NCI-H128 (cell line): ENCODE results near the gene P2RY2.
"Not testable (repeated sequence)": the region's sequence is repeated elsewhere in the genome, so short reads cannot be mapped to it uniquely, and the experiment has no call there.

Experiments
- DNase-seq: peaks from one replicate; lab custom pipeline; 2025; ENCODE audit not compliant: unreplicated experiment; lab: John Stamatoyannopoulos, UW

The P2RY2 gene

DNA sequence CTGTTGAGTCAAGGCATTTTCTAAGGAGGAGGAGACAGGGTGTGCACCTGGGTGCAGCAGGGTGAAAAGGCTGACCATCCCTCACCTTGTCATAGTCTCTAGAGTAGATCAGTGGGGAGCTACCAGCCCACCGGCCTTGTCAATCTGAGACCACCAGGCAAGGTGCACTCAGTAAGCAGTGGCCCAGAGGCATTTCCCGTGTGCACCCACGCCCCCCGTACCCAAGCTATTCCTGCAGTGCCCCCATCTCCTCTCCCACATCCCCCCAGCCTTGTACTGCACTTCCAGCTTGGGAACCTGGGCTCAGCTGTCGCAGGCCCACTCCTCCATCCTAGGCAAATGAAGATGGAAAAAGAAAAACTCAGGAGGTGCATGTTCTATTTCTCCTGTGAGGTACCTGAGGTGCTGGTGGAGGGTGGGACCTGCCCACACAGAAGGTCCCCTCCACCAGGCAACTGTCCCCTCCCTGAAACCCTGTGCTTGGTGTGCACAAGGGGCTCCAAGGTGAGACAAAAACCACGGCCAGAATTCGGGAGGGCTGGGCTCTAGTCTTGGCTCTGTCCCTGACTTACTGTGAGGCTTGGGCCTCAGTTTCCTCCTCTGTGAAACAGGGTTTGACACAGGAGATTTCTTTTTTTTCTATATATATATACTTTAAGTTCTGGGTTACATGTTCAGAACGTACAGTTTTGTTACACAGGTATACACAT is 8.4 kb downstream of the P2RY2 start:
- DNase-seq = no peak

DNA sequence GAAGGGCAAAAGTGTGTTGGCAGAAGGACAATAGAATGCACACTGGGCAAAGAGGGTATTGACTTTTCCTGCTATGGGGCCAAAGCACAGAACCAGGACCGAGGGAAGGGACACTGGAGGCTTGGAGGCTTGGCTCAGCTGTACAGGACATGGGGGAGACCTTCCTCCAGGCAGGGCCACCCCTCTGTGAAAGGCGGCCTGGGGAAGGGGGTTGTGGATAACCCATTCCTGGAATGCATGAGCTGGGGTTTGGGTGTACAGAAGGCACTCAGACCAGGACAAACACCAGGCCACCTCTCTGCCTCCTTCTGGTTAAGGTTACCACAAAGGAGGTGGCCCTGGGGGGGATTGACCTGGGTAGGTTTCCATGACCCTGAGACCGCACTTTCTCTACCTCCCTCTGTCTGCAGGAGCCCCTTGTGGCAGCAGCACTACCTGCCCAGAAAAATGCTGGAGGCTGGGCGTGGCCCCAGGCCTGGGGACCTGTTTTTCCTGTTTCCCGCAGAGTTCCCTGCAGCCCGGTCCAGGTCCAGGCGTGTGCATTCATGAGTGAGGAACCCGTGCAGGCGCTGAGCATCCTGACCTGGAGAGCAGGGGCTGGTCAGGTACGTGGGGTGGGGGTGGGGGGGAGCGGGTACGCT is 9.6 kb downstream of the P2RY2 start:
- DNase-seq = no peak

DNA sequence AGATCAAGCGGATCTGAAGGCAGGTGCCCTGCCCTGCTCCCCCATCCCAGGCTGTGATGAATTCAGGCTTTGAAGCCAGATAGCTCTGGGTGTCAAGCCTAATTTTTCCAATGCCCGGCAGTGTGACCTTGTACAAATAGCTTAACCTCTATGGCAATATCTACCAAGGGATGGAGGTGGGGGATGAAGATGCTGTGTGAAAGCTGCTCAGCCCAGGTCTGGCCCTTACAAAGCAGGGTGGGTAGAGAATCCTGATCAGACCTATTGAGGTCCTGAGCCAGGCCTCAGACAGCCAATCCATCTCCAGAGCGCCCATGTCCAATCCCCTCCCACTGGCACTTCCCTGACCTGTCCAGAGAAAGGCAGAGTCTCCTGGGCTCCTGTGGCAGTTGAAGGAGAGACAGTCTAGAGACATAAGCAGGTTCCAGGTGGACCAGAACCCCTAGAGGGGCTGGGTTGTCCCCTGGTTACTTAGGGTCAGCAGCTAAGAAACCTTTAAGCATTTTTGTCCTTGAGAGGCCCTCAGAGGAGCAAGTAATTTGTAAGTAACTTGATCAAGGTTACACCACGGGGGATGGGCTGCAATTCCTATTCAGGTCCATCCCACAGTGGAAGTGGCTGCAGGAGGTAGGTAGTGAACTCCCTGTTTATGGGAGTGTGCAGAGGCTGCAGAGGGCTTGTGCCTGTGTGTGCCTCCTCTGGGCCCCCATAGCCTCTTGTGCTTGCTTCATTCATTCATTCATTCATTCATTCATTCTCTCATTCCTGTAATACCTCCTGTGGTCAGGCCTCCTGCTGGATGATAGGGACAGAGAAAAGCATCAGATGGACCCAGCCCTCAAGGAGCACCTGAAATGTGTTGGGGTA is 10.4 kb downstream of the P2RY2 start:
- no peak for DNase-seq

DNA sequence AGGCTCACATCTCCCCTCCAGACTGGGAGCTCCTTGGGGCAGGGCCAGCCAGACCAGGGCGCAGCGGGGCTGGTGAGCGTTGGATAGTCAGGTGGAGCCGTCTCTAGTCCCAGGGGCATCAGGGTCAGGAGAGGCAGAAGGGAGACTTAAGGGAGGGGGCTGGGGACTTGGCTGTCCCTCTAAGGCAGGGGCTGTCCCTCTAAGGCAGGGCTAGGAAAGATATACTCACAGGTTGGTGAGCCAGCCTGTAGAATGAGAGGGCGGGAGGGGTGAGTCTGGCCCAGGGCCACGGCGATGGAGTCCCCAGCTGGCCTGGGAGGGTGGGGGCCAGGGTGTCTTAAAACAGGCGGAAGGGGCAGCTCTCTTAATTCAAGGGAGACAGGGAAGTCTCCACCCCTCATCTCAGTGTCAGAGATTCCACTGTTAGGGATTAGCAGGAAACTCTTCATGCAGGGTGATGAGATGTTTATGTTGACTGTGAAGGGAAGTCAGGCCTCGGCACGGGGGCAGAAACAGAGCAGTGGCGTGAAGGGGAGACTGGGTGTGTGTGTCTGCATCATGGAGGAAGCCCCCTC is 11.3 kb downstream of the P2RY2 start:
- DNase-seq = no peak

DNA sequence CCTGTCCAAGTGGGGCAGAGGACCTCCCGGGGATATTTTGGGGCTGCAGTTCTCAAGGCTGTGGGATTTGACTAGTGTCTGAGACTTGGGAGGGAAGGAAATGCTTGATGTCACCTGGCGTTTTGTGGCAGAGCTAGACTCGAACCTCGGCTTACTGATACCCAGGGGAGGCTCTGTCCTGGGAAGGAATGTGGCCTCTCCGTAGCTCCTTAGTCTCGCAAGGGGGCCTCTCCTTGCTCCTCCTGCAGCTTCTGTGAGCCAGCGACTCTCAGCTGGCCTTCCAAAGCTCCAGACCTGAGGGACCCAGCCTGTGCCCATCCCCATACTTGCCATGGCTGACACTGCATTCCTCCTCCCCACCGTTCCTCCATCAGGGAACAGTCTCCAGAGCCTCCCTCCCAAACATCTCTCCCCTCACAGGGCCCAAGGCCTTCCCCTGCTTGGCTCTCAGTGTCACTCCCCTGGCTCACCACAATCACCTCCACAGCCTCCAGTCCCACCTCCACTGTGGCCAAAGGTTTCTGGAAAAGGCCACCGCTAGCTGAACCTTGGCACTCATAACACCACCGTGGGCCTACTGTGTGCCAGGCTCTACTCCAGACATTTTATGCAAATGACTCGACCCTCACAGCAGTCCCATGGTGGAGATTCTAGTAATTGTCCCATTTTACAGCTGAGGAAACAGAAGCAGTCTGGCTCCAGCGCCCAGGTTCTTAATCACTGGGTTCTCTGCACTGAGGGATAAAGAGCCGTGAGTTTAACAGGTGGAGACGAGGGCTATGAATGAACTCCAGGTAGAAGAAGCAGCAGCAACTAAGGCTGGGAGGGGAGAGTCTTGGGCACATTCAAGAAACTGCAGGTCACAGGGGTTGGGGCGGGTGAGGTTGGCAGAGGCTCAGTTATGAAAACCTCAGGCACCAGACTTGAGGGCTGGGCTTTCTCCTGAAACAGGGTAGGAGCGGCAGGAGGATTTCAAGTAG is 12.1 kb downstream of the P2RY2 start:
- DNase-seq = no peak

DNA sequence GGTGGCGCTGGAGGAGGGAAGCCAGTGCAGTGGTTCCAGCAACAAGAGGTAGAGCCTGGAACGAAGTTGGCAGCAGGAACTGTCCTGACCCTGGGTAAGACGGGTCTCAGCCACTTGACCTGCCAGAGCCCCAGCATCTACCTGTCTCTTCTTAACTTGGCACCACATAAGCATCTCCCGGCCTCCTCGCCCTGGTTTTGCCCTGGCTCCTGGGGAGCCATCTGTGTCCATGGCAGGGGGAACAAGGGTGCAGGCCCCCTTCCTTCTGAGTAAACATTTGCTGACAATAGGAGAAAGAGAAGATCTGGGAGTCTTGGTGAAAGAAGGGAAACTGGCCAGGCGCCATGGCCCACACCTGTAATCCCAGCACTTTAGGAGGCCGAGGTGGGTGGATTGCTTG is 12.8 kb downstream of the P2RY2 start:
- DNase-seq = no peak

DNA sequence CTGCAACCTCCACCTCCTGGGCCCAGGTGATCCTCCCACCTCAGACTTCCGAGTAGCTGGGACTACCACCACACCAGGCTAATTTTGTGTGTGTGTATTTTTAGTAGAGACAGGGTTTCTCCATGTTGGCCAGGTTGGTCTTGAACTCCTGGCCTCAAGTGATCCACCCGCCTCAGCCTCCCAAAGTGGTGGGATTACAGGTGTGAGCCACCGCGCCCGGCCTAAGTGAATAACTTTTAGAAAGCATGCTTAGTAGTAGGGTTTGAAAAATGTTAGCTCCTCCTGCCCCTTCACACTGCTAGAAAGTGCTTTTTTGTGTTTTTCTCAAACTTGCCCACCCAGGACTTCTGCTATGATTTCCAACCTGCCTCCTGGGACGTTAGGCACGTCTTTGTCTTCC is 14.4 kb downstream of the P2RY2 start:
- DNase-seq = not testable (repeated sequence)

DNA sequence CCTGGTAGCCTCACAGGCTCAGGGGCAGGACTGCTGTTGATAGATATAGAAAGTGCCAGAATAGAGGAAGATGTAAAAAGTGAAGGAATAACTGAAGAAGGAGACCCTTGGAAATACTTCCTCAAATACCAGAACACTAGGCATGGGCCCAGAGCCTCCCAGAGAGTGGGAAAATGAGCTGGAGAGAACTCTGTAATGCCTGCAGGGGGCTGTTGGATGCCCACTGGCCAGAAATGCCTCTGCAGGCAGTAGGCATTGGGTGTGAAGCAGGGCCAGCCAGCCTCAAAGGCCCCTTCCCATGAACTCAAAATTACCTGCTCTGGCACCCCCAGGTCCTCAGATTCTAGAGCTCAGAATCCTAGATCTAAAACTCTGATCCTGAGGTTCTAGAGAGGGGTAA is 15.1 kb downstream of the P2RY2 start:
- no peak for DNase-seq

DNA sequence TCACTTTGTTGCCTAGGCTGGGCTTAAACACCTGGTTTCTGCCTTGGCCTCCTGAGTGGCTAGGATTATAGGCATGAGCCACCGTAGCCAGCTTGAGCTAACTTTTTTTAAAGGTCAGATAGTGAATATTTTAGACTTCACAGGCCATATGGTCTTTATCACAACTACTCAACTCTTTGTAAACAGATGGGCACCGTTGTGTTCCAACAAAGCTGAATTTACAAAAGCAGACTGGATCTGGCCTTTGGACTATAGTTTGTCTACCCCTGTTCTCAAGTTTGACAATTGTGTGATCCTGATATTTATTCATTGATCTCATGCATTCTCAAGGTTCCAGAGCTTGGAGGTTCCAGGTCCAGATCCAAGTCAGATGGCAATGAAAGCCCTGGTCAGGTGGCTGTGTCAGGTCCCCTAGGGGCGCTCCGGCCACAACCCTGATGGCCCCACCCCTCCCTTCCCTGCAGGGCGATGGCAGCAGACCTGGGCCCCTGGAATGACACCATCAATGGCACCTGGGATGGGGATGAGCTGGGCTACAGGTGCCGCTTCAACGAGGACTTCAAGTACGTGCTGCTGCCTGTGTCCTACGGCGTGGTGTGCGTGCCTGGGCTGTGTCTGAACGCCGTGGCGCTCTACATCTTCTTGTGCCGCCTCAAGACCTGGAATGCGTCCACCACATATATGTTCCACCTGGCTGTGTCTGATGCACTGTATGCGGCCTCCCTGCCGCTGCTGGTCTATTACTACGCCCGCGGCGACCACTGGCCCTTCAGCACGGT is 15.8 kb downstream of the P2RY2 start:
- DNase-seq = no peak

DNA sequence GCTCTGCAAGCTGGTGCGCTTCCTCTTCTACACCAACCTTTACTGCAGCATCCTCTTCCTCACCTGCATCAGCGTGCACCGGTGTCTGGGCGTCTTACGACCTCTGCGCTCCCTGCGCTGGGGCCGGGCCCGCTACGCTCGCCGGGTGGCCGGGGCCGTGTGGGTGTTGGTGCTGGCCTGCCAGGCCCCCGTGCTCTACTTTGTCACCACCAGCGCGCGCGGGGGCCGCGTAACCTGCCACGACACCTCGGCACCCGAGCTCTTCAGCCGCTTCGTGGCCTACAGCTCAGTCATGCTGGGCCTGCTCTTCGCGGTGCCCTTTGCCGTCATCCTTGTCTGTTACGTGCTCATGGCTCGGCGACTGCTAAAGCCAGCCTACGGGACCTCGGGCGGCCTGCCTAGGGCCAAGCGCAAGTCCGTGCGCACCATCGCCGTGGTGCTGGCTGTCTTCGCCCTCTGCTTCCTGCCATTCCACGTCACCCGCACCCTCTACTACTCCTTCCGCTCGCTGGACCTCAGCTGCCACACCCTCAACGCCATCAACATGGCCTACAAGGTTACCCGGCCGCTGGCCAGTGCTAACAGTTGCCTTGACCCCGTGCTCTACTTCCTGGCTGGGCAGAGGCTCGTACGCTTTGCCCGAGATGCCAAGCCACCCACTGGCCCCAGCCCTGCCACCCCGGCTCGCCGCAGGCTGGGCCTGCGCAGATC is 16.5 kb downstream of the P2RY2 start:
- no peak for DNase-seq

DNA sequence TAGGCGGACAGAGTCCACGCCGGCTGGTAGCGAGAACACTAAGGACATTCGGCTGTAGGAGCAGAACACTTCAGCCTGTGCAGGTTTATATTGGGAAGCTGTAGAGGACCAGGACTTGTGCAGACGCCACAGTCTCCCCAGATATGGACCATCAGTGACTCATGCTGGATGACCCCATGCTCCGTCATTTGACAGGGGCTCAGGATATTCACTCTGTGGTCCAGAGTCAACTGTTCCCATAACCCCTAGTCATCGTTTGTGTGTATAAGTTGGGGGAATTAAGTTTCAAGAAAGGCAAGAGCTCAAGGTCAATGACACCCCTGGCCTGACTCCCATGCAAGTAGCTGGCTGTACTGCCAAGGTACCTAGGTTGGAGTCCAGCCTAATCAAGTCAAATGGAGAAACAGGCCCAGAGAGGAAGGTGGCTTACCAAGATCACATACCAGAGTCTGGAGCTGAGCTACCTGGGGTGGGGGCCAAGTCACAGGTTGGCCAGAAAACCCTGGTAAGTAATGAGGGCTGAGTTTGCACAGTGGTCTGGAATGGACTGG is 17.2 kb downstream of the P2RY2 start:
- no peak for DNase-seq

DNA sequence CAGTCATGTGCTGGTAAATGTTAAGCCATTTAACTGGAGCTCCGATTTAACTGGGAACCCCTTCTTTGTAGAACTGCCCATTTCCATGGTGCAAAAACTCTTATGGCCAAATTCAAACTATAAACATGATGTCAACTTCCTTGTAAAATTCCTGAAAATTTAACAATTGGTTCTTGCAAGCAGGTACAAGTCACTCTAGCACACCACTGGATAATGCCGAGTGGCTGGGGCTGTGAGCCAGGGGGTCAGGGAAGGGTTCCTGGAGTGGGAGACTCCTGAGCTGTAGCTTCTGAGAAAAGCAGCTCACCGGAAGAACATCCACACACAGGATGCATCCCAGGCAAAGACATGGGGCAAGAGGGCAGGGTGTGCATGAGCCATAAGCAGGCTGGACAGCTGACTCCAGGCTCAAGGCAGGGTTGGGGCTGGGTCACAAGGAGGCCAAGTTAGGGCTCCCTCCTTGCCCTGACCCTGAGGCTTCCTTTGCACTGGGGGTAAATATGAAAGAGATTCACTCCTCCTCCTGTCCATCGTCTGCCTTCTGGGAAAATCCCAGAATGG is 18.2 kb downstream of the P2RY2 start:
- no peak for DNase-seq

DNA sequence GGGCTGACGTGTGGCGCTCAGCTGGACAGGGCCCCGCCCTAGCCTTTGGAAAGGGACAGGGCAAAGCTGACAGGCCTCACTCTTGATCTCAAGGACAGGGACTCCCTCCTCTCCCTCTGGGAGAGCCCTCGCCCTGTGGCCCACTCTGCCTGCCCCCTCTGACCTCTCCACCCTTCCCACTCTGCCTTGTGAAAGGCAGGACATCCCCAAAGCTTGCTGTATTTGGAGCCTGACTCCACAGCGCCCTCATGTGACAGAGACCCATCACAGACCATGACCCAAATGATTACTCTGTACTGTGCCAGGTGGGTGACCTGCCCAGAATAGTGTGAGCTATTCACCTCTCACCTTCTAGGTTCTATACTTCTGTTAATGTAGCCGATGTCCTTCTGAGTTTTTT is 18.8 kb downstream of the P2RY2 start:
- DNase-seq = no peak

DNA sequence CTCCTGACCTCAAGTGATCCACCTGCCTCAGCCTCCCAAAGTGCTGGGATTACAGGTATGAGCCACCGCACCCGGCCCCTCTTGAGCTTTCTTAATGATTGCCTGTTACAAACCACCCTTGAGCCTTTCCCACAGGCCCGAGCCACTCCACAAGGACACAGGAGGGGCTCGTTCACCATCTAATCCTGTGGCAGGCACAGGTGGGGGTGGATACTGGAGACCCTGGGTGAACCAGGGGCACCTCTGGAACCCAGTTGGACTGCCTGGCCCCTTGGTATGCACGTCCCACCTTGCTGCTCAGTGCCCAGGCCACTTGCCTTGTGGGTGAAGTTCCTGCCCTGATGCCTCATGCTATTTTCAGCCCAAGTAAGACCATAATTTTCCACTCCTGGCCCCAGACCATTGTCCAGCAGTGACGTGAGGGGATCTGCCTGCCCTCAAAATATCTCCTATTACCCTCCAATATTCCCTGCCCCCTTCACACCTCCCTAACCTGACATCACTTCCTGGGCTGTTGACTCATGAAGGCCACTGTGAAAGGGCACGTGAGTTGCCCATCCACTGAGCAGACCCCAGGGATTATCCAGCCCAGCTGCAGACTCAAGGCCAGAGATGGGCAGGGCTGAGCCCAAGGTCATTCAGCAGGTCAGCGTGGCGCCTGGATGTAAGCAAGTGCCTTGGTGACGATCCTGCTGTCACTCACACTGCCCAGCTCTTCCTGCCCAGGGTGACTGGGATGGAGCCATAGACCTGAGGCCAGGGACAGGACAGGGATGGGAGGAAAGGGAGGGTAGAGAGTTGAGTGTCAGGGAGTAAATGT is 19.6 kb downstream of the P2RY2 start:
- DNase-seq = no peak

DNA sequence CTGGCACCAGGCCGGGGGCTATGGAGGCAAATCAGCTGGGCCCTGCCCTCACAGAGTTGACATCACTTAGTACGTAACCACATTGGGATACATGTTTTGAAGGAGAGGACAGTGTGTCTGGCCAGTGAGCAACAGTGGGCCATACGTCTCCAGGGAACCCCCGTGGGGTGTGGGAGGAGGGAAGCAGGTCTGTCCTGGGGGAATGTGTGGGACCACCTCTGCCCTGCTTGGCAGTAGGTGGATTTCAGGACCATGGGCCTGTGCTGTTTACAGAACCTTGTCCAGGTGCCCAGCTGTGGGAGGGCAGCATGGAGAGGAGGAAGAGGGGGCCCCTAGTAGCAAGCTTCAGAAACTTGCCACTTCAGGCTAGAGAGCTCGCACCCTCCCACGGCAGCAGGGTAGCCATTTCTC is 21.0 kb downstream of the P2RY2 start:
- DNase-seq = no peak

DNA sequence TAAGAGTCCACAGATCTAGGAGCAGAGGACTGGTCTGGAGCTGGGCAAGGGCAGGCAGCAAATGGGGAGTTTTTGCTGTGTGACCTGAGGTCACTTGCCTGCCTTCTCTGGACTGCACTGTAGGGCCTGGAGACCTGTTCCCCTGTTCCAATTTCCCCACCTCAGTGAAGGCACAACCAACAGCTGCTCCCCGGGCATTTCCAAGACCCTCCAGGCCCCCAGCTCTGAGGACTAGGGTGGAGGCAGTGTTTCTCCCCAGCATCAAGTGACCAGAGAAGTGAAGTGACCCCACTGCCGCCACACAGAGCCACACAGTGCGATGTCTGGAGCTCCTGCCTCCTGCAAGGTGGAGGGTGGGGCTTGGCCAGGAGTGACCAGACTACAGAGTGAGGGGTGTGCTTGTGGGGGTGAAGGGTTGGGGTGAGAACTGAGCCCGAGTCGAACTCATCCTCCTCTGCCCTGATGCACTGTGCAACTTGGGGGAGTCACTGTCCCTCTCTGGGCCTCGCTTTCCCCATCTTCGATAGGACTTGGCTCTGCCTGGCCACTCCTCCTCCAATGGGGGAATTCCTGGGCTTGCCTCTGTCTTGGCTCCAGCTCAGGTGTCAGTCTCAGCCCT is 21.6 kb downstream of the P2RY2 start:
- no peak for DNase-seq

DNA sequence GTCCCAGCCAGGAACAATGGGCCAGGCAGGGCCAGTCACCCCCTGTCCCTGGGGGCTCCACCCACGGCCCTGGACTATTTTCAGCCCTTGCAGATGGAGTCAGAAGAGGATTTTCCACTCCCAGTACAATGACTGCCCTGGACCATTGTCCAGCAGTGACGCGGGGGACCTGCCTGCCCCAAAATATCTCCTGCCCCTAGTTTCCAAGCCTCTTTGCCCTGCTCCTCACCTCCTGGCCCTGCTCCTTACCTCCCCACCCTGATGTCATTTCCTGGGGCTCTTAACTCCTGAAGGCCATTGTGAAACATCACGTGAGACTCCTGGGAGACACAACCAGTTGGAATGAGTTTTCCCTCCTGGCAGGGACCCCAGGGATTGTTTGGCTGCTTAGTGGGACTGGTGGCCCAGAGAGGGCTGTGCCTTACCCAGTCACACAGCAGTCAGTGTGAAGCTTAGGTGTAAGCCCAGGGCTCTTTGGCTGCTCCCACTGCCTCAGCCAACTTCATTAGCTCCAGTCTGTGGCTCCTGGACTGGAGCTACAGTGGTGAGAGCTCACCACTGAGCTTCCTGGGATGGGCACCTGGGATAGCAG is 22.2 kb downstream of the P2RY2 start:
- DNase-seq = no peak
